ENCODE measurements around the gene MEIOB.
"Not testable (repeated sequence)": the region's sequence is repeated elsewhere in the genome, so short reads cannot be mapped to it uniquely, and the experiment has no call there.

MEIOB gene, protein sequence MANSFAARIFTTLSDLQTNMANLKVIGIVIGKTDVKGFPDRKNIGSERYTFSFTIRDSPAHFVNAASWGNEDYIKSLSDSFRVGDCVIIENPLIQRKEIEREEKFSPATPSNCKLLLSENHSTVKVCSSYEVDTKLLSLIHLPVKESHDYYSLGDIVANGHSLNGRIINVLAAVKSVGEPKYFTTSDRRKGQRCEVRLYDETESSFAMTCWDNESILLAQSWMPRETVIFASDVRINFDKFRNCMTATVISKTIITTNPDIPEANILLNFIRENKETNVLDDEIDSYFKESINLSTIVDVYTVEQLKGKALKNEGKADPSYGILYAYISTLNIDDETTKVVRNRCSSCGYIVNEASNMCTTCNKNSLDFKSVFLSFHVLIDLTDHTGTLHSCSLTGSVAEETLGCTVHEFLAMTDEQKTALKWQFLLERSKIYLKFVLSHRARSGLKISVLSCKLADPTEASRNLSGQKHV

DNA sequence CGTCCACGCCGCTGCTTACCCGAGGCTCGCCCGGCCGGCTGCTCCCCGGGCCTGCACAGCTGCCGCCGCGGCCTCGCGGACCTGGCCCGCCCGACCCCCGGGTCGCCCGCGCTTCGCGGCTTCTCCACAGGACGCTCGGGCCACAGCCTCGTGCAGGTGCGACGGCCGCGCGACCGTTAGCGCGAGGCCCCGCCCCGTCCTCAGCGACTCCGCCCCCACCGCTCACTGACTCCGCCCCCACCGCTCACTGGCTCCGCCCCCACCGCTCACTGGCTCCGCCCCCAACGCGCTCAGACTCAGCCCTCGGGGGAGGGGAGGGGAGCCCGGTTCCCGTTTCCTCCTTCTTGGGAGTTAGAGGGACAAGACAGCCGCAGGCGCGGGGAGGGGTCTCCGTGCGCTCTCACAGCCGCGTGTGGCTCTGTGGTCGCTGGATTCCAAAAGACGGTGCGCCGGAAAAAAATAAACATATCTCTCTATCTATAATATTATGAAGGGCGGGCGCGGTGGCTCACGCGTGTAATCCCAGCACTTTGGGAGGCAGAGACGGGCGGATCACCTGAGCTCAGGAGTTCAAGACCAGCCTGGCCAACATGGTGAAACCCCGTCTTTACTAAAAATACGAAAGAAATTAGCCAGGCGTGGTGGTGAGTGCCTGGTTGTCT, at the start of gene MEIOB:
Gene MEIOB (minus strand): TSS at position 191 of the 662 bp plus-strand sequence. CDS start 3,989 bp downstream, outside the sequence.
- no peak for DNase-seq

DNA sequence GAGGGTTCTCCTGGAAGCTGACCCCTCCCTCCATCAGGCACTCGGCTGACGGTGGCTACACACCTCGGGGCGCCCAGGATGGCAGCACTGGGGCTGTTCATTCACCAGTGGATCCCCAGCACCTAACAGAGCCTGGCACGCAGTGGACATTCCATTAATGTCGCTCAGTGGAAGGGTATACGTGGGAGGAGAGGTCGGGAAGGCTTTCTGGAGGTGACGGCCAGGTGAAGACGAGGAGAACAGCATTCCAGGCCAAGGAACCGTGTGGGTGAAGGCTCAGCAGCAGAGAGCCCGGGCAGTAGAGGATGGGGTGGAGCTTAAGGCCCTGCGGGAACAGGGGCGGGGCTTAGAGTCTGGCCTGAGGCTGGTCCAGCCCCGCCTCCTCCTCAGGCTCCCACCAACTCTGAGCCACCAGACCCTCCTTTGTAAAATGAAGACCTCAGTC, 48.8 kb upstream of the MEIOB start:
- no peak for DNase-seq

DNA sequence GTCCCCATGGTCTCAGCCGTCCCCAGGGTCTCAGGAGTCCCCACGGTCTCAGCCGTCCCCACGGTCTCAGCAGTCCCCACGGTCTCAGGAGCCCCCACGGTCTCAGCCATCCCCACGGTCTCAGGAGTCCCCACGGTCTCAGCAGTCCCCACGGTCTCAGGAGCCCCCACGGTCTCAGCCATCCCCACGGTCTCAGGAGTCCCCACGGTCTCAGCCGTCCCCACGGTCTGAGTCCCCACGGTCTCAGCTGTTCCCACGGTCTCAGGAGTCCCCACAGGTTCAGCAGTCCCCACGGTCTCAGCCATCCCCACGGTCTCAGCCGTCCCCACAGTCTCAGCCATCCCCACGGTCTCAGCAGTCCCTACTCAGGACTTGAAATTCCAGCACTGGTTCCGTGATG, 48.2 kb upstream of the MEIOB start:
- DNase-seq, result not testable (repeated sequence)

DNA sequence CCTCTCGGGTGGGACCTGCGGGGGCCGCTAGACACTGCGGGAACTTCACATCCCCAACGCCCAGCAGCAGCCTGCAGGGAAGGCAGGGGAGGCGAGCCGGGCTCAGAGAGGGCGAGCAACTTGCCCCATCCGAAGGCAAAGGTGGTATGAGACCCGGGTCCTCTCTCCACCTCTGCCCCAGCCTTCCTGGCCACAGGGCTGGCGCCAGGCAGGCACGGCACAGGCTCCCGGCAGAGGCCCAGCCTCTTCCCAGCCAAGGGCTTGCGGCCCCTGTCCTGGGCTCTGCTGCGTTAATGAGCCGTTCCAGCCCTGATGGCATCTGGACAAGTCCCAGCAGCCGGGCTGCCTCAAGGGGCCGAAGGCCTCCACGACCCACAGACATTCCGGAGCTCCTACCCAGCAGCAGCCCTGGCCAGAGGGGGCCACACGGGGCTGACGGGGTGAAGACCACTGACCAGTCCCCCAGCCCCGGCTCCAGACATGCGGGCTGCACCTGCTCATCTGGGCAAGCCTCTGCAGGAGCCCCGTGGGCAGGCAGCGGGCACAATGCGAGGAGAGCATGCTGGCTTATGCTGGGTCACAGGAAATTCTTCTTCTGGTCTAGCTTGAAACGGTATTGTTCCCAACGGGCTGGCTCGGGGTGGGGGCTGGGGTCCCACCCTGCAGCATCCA, 47.5 kb upstream of the MEIOB start:
- DNase-seq, result no peak

DNA sequence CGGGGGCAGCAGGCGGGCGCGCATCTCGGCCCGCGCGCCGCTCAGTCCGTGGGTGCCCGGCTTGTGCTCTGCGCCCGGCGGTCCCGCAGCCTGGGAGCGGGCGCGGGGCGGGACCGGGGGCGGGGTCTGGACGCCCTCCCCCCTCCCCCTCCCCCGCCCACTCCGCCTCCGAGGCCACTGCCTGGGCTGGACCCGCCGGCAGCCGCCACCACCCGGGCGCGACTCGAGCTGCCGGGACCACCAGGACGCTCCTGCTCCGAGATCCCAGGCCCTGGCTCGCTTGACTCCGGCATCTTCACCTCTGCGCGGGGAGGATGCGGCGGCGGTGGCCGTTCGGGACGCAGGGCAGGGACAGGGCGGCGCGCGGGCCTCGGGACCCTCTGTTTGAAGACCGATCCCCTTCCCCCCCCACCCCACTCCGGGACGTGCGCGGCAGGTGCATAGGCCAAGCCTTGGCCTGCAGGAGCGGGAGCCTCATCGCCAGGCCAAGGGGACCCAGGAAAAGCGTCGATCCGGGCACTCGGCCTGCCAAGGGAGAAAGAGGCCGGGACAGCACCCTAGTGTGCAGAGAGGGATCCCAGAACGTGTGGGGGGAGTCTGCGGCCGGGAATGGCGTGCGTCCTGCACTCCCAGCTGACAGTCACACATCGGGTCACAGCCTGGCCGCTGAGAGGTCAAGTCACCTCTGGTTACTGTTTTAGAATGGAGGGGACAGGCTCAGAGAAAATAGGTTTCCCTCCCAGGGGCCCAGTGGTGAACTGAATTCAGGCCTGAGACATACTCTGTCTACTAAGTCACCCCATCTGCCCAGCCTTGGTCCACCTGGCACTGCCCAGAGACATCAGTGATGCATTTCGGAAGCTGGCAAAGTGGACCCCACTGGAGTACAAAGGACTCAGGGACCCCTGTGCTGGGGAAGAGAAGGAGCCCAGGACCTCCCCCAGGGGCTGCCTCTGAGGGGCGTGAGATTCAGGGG, 46.7 kb upstream of the MEIOB start, which contains the start of gene HS3ST6:
Gene HS3ST6 (minus strand): TSS at position 65 of the 976 bp plus-strand sequence. CDS start 92 bp downstream, outside the sequence.
- no peak for DNase-seq

DNA sequence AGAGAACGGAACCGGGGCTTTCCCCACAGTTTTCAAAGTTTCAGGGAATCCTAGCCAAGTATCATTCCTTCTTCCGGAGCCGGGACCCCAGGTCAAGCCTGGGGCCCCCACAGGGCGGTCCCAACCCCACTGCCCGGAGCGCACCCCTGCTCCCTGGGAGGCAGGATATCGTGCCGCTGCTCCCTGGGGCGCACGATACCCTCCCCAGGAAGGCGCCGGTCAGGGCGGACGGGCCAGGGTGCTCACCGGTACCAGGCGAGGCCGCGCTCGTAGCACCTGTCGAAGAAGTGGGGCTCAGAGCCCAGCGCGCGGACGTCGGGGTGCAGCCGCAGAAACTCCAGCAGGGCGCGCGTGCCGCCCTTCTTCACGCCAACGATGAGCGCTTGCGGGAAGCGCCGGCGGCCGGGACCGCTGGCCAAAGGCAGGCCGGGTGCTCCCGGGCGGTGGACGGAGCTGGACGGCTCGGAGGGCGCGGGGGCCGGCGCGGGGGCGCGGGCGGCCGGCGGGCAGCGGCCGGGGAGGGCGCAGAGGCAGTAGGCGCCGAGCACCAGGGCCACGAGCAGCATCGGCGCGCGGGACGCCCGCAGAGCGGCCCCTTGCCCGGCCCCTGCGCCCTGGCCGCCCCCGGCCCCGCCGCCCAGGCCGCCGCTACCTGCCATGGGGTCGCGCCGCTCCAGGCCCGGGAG, 45.8 kb upstream of the MEIOB start:
- DNase-seq, result no peak

DNA sequence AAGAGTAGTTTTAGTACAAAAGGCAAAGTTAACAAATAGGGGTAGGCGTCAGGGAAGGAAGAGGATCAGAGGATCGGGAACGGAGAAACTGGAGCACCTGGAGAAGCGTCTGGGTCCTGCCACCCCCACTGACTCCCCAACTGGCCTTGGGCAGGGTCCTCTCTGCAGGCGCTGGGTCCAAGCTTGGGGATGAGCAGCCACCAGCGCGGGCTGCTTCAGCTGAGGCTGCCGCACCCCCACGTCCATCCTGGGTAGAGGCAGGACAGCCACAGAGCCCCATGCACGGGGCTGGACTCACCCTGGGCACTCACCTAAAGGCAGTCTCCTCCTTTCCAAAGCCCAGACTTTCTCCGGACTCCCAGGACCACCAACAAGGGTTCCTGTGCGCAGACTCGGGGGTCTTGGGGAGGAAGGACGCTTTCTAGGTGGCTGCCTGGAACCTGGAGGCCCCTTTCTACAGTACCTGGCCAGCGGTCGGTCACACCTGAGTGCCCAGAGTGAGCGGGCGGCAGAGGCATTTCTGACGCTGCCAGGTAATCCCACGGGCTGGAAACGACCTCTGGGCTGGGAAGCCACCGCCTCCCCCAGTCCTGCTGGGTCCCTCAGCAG, 45.2 kb upstream of the MEIOB start:
- no peak for DNase-seq

DNA sequence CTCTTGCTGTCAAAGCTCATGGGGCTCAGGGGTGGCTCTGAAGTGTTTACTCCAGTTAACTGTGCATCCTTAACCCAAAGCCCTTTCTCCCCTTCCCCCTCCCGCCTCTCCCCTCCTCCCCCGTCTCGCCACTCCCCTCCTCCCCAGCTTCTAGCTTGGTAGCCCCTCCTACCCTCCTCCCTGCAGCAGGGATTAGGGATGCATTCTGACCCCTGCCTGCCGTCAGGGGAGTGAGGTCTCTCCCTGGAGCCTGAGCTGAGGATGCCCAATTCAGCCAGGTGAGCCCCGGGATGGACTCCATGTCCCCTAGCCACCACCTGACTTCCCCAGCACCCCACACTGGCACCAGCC, 44.7 kb upstream of the MEIOB start:
- no peak for DNase-seq

DNA sequence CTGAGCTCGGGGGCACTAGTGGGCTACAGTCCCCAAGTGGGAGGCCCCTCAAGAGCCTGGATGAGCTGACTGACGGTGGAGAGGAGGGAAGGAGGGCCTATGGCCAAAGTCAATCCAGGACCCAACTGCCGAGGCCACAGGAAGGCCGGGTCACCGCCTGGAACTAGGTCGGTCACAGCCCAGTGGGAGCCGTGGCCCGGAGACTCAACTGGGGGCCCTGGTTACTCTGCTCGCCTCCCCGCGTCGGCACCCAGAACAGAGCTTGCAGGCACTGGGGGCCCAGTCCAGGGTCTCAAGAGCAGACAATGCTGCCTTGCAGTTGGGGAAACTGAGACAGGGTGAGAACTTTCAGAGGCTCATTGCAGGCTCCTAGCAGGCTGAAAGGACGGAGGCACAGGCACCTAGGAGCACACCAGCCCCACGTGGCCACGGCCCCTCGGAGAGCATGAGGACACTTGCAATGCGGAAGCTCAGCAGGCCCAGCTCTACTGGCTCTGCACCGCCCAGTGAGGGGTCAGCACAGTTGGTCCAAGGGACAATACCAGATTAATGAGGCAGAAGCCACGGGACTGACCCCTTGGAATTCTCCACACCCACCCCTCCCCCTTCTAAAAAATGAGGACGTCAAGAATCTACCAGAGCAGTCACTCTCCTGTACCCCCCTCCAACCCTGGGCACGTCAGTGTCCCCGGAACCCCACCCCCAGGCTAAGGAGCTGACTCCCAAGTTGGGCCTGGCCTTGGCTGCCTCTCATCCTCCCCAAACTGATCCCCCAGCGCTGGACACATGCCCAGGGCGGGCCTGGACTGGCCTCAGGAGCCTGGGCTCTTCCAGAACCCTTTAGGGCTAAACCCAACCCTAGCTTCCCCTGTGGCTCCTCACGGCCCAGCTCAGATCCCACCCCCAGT, 44.0 kb upstream of the MEIOB start:
- DNase-seq, result no peak

DNA sequence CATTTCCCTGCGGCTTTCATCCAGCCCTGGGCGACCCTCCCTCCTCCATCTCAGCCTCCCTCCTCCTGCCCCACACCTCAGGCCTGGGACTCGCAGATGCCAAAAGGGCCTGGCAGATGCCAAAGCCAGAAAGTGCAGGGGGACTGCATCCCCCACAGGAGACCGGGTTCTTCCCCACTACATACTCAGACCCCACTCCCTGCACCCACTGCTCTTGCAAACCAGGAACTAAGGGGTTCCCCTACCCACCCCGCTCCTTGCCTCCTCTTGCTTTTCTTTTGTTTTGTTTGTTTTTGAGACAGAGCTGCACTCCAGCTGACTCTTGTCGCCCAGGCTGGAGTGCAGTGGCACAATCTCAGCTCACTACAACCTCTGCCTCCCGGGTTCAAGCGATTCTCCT, 43.0 kb upstream of the MEIOB start:
- DNase-seq, result no peak

DNA sequence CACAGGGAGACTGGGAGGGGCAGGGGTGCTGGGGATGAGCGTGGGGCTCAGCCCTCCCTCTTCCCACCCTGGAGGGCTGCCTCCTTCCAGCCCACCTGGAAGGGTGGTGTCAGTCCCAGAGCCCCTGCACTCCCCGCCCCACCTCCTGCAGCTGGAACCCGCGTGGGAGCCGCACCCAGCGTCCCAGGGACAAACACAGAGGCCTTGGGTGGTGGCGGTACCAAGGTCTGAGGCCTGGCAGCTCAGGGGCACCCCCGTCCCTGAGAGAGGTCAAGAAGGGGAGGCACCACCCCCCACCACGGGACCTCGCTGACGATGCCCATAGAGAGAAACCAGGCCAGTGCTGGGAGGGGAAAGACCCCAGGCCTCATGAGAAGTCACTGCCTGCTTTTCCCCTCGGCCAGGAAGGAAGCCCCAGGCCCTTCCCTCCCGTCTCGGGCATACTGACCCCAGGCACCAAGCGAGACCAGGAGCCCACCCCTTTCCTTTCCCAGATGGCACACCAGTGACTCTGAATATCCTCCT, 42.2 kb upstream of the MEIOB start:
- DNase-seq, result no peak

DNA sequence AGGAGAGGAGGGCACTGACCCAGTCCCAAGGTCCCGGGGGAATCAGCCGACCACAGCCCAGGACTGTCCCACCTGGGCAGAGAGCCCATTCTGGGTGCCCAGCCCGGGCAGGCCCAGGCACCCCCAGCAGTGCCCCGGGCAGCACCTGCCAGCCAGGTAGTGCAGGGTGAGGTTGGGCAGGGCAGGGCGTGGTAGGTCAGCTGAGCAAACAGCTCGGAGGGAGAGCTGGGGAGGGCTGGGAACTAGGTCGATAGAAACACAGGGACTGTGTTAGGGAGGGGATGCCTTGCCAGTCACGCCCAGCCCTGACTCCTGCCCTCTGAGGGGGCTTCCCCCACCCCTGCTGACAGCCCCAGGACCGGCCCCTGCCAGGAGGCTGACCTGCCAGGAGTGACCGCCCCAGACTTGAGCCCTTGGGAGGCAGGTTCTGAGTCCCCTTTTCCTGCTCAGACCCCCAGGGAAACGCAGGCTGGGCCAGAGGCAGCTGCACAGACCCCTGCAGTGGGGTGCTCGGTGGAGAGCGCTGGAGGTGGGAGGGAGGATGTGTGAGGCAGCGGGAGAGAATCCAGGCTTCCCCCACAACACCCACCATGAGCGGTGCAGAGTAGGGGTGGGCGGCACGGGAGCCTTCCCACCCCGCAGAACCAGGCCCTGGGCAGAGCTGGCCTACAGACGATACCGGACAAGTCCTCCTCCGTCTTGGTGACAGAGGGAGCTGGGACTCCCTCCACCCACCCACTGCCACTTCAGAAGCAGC, 41.5 kb upstream of the MEIOB start:
- DNase-seq, result peak; percentile 15

DNA sequence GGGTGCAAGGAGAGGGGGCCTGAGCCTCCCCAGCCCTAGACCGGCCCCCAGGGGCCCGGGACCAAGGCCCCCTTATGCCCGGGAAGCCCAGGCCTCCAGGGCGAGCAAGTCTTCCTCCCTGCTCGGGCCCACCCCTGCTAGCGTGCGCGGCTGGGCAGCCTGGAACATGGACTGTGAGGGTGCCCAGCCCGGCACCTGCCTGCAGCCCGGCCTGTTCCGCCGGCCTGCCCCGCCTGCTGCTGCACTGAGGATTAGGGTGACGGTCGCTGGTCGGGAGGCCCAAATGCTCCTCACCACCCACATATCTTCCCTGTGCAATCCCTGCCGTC, 40.2 kb upstream of the MEIOB start:
- DNase-seq, result no peak

DNA sequence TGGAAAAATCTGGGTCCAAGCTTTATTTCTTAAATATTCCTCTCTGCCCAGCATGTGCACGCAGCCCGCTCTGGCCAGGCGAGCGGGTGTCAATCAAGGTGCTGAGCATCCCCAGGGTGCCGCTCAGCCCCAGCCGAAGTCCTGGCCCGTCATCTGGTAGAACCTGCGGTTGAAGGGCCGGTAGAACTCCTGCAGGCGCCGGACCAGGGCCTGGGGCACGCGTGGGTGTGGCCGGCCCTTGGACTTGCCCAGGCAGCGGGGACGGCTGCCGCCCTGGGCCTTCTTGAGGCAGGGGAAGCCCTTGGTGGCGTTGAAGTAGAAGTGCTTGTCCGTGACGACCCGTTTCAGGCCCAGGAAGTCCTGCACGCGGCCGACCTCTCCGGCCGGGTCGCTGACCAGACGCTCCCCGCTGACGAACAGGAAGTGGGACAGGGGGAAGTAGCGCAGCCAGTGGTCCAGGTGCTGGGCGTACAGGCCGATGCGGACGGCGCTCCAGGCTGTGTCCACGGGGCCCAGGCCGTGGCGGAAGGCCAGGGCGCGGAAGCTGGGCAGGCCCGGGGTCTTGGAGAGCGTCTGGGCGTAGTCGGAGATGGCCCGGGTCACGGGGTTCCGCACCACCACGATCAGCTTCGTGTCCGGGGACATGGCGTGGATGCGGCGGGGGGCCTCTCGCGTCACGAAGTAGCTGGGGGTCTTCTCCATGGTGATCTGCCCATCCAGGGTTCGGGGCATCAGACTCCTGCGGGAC, 39.7 kb upstream of the MEIOB start:
- DNase-seq, result no peak

DNA sequence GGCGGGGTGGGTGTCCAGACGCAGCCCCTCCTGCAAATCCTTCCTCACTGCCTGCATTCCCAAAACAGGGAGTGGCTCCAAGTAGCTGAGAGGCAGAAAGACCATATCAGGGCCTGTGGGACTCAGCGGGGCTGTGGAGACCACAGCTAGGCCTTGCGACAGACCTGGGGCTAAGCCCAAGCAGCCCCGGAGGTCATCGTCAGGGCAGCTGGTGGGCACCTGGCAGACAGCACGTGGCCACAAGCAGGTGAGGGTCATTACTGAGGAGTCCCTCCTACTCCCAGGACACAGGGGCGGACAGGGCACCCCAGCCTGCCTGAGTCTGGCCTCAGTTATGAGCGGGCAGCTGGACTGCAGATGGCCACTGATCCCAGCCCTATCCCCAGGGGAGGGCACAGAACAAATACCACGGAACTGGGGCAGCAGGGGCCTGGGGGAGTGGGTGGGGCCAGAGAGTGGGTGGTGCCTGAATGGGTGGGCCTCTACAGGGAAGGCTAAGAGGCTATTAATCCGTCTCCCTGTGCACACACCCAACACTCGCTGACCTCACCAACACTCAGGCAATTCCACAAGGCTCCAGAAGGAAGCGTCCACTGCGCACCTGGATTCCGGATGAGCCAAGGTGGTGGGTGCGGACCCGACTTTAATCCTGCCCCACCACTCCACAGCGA, 37.7 kb upstream of the MEIOB start:
- DNase-seq, result no peak

DNA sequence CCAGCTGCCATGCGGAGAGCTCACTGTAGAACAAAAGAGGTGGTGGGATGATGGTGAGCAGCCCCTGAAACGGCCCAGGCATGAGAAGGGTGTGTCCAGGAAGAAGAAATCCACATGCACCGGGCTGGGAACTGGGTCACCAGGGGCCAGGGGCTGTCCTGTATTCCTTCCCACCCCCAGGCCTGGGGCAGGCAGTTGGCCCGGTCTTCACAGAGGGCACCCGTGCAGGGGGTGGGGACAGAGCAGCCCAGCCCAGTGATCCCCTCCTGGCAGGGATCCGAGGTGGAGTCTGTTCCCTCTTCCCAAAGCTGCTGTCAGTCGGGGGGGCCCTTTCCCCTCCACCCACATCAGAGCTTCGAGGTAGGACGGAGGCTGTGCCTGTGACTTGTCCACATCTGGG, 37.0 kb upstream of the MEIOB start:
- no peak for DNase-seq

DNA sequence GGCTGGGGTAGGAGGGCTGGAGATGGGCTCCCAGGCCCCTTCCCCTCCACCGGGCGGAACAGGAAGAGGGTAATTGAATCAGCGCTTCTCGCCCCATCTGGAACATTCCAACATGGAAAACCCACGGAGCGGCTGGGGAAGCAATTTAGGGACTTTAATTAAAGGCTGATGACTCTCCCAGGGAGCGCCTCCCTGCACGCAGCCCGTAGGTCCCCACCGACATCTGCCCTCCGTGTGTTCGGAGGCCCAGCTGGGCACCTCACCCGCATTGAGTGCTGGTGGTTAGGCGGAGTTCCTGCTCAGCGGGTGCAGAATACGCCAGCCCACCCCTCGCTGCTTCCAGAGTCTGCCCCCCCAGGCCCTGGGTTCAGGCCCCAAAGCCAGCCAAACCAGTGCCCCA, 36.2 kb upstream of the MEIOB start:
- DNase-seq, result no peak

Measured in NCI-H1105 treated with DMSO at 0.1 percent for 48 hours (cell line).